DMS53 treated with DMSO at 0.1 percent for 48 hours (cell line): Measurements from ENCODE around the gene PLCE1.
"Not testable (repeated sequence)": the region's sequence is repeated elsewhere in the genome, so short reads cannot be mapped to it uniquely, and the experiment has no call there.

Source experiments
- DNase-seq: peaks from one replicate; lab custom pipeline; 2025; ENCODE audit not compliant: unreplicated experiment; lab: John Stamatoyannopoulos, UW

PLCE1 gene

DNA sequence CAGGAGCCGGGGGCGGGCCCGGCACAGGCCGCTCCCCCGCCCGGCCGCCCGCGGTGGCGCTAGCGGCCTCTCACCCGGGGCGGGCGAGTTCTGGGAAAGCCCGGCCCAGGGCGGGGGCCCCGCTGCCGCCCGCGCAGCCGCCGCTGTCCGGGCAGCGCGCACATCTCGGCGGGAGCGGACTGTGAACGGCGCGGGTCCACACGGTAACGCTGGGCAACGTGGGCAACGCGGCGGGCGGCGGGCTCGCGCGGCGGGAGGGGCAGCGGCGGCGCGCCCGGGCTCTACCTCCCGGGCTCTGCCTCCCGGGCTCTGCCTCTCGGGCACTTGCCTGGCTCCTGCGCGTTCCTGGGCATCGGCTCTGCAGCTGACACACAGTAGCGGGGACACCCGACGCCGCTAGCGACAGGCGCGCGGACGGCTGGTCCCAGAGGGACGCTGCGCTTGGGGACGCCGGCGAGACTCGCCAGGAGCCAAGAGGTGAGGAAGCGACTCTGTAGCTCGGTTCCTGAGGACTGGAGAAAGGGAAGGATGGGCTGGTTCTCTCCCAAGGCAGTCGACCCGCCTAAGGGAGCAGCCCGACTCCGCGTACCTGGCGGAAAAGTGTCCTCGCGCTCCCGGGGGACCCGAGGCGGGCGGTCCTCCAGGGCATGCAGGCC, at the start of gene PLCE1:
PLCE1 (plus strand) TSS at position 150 of the 656 bp plus-strand sequence. CDS start 37,116 bp downstream, outside the sequence.
- DNase-seq = peak; percentile 64

DNA sequence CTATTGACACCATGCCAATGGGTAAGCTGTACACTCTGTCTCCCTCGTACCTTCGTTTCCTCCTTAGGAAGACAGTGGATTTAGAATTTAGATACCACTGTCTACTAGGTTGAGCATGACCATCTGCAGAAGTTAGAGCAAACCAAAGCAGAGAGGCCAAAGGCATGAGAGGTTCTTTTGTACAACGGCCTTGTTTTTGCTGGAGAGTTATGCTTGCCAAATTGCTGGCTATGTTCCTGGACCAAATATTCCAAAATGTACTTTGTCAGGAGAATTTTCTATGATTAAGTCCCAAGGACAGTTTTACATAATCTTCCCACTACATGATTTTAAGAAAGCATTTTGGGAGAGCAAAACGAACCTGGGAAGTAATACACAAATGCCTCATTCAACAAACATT, 47.9 kb upstream of the PLCE1 start:
- DNase-seq = no peak

DNA sequence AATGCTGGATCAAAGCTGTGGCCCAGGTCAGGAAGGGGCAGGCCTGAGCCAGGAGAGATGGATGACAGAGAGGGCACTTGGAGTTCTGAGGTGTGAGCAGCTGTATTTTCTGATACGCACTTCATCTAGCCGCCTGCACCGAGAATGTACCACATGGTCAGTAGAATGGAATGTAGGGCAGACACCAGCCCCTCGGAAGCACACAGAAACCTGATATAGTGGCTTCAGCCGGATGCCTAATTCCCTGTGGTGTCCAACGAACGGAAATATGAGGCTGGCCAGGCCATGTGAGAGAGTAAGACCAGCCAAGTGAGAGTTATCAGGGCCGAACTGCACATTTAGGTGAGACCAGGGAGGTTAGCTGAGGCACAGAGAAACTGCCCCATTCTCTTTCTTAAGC, 46.7 kb upstream of the PLCE1 start:
- no peak for DNase-seq

DNA sequence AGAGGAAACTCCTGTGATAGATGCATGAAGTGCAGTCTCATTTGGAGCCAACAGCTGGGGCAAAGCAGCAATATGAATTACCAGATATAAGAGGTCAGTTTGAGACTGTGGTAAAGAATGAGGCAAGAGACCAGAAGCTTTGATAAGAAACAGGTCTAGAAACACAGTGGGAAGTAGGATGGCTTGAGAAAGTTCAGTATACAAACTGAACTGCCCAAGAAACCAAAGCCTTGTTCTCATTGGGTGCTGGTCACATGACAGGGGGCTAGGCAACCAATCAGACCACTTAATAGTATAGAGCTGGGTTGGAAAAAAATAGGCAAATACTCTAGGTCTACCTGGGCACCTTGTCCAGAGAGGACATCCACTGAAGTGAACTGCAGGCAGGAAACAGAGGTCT, 46.2 kb upstream of the PLCE1 start:
- DNase-seq = no peak

DNA sequence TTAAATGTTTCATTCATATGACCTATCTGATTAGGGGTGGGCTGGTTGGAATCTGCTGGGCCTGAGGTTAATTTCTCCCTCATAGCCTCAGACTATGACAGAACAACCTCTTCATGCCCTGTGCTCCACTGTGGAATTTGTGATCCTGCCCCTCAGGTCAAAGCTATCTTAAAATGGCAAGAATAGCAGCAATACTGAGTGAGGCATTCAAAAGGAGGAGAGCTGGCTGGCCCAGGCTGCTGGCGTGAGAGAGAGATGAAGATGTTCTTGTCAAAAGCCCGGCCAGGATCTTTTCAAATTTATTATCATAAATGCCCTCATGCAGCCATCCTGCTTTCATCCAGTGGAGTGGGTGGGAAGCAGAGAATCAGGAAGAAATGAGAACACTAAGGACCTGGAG, 41.8 kb upstream of the PLCE1 start:
- no peak for DNase-seq

DNA sequence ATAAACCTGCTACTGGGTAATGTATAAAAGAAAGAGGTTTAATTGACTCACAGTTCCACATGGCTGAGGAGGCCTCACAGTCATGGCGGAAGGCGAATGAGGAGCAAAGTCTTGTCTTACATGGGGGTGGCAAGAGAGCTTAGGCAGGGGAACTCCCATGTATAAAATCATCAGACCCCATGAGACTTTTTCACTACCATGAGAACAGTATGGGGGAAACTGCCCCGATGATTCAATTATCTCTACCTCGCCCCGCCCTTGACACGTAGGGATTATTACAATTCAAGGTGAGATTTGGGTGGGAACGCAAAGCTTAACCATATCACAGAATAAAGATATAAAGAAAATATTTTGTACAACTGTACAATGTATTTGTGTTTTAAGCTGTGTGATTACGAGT, 39.4 kb upstream of the PLCE1 start:
- no peak for DNase-seq

DNA sequence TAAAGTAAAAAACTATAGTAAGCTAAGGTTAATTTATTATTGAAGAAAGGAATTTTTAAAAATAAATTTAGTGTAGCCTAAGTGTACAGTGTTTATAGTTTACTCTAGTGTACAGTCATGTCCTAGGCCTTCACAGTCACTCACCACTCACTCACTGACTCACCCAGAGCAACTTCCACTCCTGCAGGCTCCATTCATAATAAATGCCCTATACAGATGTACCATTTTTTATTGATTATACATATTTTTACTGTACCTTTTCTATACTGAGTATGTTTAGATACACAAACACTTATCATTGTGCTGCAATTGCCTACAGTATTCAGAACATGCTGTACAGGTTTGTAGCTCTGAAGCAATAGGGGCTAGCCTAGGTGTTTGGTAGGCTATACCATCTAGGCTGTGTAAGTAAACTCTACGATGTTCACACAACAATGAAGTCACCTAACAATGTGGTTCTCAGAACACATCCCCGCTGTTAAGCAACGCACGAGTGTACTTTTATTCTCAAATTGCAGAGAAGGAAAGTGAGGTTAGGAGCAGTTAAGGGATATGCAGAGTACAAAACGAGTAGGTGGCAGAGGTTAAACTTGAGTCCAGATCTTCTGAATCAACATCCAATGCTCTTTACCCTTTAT, 38.9 kb upstream of the PLCE1 start:
- DNase-seq = no peak

DNA sequence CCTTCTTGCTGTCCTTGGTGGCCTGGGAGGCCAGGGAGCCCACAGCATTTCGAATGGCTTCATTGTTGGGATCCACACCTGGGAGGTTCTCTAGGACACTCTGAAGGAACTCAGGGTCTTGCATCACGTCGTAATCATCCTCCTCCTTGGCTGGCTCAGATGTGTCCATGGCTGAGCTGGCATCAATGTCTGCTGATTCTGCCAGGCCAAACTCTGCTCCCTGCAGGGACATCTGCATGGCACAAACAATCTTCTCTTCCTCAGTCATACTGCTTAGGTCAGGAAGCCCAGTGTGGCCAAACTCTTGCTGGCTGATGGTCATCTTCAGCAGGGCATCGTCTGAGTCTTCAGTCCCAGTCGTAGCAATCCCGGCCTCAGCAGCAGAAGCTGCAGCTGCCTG, 34.9 kb upstream of the PLCE1 start:
- no peak for DNase-seq

DNA sequence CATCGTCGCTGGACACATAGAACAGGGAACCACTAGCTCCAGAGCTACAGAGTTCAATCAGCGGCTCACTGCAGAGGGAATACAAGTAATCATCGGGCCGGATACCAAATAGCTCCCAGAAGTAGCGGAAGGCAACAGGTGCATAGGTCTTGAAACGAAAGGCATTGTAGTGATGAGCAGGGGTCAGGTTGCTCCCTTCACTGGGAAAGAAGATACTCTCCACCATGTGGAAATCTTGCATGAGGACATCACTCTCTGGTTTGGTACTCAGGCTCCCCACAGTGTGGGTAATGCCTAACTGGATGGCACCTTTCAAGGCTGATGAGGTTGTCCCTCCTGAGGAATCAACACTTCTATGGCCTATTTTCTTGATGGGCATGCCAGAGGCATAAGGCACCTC, 32.7 kb upstream of the PLCE1 start:
- DNase-seq = not testable (repeated sequence)

DNA sequence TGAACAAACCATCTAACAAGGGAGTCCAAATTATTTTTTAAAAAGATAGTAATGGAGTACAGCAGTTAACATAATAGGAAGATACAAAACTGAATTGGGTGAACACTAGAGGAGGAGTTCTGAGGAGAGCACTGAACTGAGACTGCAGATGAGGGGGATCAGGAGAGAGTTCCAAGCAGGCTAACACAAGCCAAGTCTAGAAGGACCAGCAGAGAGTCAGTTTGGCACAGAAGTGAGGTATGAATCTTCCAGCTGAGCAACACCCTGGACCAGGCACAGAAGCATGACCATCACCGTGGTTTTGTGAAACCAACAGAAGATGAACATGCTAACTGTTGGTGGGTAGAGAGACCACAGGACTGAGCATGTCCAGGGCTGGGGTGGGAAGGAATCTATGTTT, 30.8 kb upstream of the PLCE1 start:
- DNase-seq = no peak

DNA sequence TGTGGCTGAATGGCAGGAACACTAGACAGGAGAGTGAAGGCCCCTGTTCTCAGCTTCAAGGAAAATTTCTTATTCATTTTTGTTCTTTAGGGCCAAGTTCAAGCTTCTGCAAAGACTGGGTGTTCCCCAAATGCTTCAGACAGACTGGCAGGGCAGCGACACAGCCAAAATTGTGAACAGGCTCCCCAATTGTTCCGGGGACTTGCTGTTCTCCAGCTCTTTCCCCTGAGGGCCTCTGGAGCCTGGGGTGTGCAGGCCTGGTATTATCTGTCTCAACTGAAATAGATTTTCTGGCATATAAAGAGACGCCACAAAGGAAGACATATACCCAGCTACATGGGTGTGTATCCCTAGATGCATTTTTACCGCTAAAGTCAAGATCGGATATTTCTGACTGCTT, 30.3 kb upstream of the PLCE1 start:
- no peak for DNase-seq

DNA sequence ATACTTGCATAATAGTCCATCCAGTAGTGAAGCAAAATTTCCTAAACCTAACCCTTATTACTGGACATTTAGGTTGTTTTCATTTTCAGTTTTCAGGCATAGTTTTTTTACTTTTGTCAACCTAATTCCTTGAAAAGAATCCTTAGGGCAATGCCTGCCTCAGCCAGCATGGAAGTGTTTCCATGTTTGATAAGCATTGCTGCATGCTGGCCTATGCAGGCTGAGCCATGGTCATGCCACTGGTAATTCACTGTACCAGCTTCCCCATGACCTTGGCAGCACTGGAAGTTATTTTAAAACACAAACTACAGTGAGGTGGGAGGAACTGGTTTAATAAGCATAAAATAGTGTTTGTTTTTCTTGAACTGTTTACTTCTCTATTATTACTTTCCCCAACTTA, 27.8 kb upstream of the PLCE1 start:
- DNase-seq = no peak

DNA sequence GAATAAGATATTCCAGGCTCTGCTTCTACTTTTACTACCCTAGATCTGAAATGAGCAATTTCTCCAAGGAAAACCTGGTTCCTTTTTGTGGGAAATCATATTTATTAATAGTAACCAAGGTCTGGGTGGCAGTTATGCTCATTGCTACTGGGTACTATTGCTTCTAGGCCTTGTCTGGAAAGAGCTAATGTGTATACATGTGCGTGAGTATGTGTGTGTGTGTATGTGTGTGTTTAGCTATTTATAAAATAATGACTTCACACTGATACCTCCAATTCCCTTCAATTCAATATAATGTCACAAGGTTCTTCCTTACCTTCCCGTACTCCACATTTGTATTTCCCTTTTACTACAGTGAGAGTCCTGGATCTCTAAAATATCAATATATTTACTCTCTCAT, 26.0 kb upstream of the PLCE1 start:
- DNase-seq = no peak

DNA sequence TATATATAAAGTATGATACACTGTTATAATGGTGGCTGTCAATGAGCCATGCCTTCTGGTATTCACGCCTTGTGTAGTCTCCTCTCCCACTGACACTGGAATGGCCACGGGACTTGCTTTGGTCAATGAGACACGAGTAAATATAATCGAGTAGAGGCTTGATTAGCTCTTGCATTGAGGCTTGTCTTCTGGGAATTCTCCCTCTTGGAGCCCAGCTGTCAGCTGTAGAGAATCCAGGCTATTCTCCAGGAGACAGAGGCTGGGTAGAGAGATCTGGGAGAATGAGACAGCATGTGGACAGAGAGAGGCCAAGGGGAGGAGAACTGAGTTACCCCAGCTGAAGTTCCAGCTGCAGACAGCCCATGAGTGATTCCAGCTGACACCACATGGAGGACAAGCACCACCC, 25.2 kb upstream of the PLCE1 start:
- DNase-seq = no peak

DNA sequence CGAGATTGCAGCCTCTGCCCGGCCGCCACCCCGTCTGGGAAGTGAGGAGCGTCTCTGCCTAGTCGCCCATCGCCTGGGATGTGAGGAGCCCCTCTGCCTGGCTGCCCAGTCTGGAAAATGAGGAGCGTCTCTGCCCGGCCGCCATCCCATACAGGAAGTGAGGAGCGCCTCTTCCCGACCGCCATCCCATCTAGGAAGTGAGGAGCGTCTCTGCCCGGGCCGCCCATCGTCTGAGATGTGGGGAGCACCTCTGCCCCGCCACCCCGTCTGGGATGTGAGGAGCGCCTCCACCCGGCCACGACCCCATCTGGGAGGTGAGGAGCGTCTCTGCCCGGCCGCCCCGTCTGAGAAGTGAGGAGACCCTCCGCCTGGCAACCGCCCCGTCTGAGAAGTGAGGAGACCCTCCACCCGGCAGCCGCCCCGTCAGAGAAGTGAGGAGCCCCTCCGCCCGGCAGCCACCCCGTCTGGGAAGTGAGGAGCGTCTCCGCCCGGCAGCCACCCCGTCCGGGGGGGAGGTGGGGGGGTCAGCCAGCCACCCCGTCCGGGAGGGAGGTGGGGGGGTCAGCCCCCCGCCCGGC, 23.2 kb upstream of the PLCE1 start:
- DNase-seq = not testable (repeated sequence)

DNA sequence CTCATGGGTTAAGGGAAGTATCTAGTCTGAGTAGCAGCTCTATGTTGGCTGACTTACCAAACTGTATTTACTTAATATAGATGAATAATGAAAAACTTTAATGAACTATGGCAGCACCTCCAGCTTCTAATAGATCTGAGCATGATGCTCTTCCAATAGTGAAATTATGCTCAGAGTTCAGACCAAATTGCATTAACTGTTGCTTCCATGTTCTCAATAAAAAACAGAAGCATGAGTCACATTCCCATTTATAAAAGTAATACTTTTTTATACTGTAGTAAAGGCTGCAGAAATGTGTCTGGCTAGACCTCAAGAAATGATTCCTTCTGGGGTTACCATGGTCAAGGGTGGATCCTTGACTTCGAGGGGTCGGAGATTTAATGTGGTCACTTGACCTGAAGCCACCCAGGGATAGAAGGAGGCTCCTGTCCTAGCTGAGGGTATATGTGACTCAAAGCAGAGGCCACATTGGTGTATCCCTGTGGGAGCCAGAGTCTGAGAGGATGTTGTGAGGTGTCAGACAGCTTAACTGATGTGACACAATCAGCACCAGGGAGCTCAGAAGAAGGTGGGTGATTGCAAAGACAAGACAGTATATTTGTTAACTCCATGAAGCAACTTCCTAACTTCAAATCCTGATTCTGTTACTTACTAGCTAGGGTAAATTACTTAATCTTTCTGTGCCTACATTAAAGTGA, 19.8 kb upstream of the PLCE1 start:
- DNase-seq = no peak

DNA sequence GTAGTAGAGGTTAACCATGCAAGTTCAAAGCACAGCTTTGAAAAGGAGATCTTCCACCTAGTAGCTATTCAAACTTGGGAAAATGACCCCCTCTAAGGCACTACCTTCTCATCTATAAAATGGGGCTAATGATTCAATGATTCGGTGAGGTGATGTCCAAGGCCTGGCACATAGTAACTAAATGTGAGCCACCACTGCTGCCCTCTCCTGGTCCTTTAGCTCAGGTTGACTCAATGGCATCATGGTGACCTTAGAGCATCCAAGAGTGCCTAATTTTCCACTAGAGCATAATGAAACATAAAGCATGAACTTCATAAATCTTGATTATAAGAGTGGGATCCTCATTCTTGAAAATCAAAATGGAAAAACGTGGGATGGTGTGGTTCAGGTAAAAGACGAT, 16.3 kb upstream of the PLCE1 start:
- no peak for DNase-seq

DNA sequence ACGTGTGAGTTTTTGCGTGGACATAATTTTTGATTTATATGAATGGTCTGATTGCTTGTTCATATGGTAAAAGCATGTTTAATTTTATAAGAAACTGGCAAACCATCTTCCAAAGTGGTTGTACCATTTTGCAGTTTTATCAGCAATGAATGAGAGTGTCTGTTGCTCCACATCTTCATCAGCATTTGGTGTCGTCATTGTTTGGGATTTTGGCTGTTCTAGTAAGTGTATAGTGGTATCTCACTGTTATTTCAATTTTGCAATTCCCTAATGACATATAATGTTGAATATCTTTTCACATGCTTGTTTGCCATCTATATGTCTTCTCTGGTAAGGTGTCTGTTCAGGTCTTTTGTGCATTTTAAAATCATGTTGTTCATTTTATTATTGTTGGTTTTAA, 13.2 kb upstream of the PLCE1 start:
- DNase-seq = no peak

DNA sequence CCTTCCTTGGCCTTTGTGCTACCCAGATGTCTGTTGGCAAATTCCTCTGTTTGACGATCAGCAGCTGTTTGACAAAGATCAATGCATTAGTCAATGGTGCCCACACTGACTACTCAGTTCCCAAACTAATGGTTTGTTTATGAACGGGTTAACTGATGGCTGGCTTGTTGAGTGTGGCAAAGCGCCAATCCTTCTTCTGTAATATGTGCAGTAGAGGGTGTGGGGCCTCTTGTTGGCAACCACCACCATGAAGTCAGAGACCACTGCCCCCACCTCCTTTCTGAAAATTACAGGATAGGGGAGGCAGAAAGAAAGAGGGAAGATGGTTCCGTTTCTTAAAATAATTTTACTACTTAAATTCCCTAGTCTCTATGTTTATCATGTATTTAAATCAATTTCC, 2.6 kb upstream of the PLCE1 start:
- no peak for DNase-seq

DNA sequence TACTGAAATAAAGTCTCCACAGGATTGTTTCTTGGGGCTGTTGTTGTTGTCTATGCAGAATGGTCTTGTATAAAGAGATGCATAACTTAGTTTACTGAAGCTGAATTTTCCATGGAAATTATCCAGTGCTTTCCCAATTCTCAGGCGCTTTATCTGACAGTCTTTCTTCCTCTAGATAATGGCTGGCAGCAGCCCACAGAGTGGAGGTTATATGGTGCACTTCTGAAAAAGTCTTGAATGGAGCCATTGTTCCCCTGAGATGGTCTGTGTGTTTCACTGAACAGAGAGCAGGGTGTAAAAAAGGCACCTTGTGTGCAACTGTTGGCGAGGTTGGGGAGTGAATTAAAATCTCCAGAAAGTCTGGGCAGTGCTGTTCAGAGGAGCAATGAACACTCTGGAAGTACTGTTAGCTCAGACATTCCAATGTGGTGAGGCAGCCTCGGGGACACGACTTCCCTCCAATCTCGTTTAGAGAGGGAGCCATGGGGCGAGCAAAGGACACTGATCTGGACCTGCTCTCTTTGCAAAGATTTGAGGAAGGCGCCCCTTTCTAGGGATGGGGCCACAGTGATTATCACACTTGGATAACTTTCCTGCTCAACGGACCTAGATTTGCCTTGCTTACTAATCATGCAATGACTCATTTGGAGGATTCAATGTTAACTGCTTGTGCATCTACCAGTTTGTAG, 2.0 kb upstream of the PLCE1 start:
- DNase-seq = no peak

DNA sequence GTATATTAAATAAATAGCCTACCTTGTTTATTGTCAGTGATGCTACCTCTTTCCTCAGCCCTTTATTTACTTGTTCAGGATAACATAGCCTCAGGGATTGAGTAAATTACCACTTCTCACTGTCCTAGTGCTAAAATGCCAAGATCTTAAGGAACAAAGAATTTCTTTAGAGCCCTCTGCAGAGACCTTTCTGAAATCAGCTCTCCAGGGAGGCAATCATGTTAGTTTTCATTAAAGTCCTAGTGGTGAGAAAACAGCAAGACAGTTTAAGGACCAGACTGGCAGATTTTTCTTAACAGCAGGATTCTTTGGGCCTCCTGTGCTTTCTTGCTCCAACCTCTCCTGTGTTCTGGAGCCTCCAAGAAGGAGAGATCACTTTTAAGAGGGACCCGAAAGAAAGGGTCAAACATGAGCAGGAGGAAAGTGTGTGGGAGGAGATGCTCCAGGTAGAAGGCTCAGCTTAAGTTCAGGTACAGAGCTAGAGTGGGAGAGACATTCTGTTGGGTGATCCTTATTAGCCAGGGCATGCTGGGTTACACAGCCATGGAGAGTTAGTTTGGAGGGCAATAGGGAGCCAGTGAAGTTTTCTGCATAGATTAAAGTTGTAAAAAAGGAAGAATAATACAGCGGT, 1.2 kb upstream of the PLCE1 start:
- DNase-seq = no peak
